ENCODE data around the gene GCSAM. TPM values are rescaled to one million over a fixed set of nuclear protein-coding genes. Genes with fewer than 3 reads are reported as not detected.

GCSAM gene, protein sequence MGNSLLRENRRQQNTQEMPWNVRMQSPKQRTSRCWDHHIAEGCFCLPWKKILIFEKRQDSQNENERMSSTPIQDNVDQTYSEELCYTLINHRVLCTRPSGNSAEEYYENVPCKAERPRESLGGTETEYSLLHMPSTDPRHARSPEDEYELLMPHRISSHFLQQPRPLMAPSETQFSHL
- 1 to 10 TPM in 6 of 10 donors, under 1 TPM in 4; 0.50 to 1.7 (median 1.3) TPM for polyA plus RNA-seq (ENCODE audit: insufficient read length in 10 of 10)
- long read RNA-seq, donor 1, result 0 reads
- long read RNA-seq, donor 2, result 0 reads
- long read RNA-seq, donor 3, result 0 reads
- long read RNA-seq, donor 4, result 0 reads
- long read RNA-seq, donor 5, result 0 reads
- long read RNA-seq, donor 6, result 0 reads
- long read RNA-seq, donor 7, result 0 reads
- long read RNA-seq, donor 8, result 0 reads
- long read RNA-seq, donor 9, result 0 reads

DNA sequence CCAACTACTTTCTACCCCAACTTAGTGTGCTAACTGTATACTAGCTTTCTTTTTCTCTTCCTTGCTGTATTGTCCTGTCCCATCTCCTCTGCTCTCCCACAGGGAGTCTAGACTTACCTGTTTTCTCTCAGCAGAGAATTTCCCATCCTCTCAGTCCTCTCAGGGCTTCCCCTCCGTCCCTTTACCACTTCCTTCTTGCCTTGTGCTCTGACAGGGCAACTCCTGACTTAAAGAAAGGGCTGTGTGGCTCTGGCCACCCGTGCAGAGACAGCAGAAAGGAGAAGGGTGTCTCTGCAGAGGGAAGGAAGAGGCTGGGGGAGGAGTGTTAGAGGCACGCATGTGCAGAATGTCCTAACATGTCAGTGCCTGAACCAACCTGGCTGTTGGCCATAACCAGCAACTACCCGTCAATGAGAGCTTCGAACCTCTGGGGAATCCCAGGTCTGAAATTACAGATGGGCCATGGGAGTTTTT is at the start of gene GCSAM:
GCSAM (minus strand) TSS at position 274 of the 474 bp plus-strand sequence; CDS start at position 146, 128 bp downstream.
- no peak for DNase-seq

DNA sequence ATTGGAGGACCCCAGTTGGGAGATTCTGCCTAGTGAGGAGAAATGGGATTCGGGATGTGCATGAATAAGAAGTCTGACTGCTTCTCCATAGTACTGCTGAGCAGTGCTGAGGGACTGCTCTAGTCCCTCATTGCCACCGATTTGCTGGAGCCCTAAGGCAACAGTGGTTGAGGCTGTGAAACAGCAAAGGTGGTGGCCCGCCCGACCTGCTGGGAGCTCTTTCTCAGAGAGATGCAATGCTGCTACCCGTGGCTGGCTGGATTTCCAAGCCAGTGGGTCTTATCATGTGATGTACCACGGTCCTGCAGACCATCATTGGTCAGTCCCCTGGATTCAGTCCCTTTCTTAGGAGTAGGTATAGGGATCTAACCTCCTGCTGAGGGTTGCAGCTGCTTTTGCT is 42.6 kb upstream of the GCSAM start:
- no peak for DNase-seq

DNA sequence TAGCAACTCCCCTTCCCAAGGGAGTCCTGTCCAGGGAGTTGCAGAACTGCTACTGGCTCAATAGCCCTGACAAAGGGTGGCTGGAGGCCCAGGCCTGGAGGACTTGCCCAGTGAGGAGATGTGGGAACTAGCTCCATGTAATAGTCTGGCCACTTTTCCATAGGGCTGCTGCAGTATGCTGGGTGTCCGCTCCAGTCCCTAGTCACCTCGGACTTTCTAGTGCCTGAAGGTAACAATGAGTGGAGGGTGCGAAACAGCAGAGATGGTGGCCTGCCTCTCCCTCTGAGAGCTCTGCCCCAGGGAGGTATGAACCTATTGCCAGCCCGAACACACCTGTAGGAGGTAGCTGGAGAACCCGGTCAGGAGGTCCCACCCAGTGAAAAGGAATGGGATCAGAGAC is 42.0 kb upstream of the GCSAM start:
- DNase-seq, result no peak

DNA sequence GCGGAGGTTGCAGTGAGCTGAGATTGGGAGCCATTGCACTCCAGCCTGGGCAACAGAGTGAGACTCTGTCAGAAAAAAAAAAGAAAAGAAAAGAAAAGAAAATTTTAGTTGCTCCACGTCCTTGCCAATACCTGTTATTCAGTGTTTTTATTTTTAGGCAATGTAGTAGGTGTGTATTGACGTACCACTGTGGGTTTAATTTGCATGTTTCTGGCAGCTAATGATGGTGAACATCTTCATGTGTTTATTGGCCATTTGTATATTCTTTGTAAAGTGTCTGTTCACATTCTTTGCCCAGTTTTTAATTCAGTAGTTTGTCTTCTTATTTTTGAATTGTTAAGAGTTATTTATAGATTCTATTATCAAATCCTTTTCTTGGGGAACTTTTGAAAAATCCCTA is 38.1 kb upstream of the GCSAM start:
- no peak for DNase-seq

- DNase-seq, result no peak
Measured at GRCh38 chr3:112170046-112170445, 37.0 kb upstream of the GCSAM start.

DNA sequence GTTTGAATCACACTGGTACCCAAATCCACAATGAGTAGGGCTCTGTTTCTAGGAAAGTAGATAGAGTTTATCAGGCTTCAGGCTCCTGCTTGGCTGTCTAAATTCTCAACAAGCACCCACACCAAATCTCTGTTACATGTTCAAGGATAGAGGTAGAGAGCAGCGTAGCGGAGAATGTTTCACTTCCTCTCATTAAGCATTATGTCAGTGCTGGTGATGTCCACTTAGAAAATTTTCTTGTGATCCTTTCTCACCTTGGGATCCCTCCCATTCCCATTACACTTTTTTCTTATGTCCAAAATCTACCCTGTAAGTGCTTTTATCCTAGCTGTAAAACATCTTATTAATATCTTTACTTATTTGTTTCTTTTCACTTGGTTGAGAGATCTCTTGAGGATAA is 34.7 kb upstream of the GCSAM start:
- DNase-seq, result no peak

- DNase-seq, result no peak
Measured at GRCh38 chr3:112149136-112149535, 16.1 kb upstream of the GCSAM start.

- no peak for DNase-seq
Measured at GRCh38 chr3:112143689-112144088, 10.6 kb upstream of the GCSAM start.

- DNase-seq, result no peak
Measured at GRCh38 chr3:112143251-112143650, 10.2 kb upstream of the GCSAM start.

GRCh38 chr3:112141293-112141692 is 8.2 kb upstream of the GCSAM start:
- no peak for DNase-seq

- no peak for DNase-seq
Measured at GRCh38 chr3:112140584-112140983, 7.5 kb upstream of the GCSAM start.

DNA sequence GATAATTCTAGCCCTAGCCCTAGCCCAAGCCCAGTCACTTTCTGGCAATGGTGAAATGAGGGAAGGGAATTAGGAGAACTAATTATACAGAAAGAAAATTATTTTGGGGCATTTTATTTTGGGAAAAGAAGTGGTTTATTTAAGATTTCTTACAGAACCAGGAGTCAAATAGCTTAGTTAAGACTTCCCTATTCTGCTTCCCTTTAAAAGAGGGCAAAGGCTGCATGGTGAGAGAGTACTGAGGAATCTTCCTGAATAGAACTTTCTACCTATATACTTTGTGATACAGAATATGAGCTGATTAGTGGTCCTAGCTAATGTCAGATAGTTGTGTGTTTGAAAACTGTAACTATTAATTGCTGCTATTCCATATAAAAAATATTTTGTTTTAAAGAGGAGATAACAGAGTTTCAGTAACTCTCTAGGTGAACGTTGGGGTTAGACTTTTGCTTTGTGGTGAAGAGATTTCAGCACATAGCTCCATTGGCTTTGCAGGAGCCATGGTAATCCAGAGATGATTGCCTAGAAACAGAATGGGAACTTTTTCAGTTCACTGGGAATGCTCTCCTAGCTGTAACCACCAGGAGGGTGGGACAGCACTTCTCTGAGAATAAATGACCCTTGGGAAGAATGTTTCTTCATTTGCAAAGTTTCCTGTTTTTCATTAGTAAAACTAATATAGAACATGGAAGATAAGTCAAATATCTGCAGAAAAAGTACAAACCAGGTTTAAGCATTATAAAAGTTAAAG is 5.3 kb upstream of the GCSAM start:
- DNase-seq, result no peak

GRCh38 chr3:112137781-112138180 is 4.7 kb upstream of the GCSAM start:
- DNase-seq, result no peak

GRCh38 chr3:112136959-112137693 is 4.1 kb upstream of the GCSAM start:
- DNase-seq, result peak in 1 of 3 donors; percentile 71

DNA sequence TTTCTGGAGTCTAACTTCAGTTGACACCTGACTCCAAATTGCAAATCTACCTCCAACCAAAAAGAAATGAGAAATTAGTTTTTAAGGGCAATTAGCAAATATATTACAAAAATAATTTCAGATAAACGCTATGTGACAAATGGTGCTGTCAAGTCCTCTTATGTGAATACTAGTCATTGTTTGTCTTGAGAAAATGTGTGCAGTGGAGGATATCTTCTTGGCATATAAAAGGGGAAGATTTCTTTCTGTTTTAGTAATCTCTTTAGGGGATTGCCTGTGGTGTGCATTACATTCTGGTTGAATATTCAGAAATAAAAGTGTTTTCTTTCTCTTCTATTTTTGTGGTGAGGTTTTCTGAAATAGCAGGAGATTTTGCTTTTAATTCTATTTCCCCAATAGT is 3.0 kb upstream of the GCSAM start:
- DNase-seq, result peak in 1 of 3 donors; percentile 62

- peak in 1 of 3 donors; percentile 61 for DNase-seq
Measured at GRCh38 chr3:112134335-112135124, 1.5 kb upstream of the GCSAM start.

- DNase-seq, result no peak
Measured at GRCh38 chr3:112133626-112134334, 732 bp upstream of the GCSAM start.

DNA sequence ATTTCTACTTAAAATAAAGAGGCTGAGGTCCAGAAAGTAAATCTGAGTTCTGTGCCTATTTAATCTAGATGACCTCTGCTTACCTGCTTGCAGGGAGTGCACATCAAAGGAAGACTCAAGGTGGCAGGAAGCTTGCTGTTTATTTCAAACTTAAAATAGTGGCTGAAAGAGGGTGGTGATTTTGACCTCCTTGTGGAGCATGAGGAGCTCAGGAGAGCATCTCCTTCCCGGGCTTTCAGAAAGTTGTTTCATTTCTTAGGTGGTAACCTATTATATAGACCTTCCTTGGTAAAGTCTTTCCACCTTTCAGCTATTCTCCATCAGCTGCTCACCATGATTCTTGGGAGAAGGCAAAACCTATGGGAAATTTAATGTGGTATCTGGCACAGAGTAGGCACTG is 494 bp downstream of the GCSAM start:
- no peak for DNase-seq

GRCh38 chr3:112132088-112132487 is 960 bp downstream of the GCSAM start:
- DNase-seq, result no peak

- no peak for DNase-seq
Measured at GRCh38 chr3:112131111-112131510, 1.9 kb downstream of the GCSAM start.

DNA sequence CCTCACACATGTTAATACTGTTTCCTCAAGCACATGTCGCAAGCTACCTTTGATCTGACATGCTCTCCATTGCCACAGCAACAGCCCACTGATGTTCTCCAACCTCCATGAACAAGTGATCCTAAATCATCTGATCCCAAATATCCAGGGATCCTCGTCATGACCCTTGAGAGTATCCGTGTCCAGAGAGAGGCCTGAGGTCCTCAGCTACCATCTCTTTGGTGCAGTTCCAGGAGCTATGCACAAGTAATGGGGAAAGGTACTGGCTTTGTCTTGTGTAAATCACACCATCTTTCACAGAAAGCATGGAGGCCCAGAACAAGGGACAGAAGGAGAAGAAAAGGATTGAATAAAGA is 2.4 kb downstream of the GCSAM start:
- no peak for DNase-seq
